HCT116 (cell line): Measurements from ENCODE around the gene NETO1. TPM values are rescaled to one million over a fixed set of nuclear protein-coding genes. Genes with fewer than 3 reads are reported as not detected.

ENCODE experiments used
- ATAC-seq: fragments of 200-7000 bp; cut with Tn5 transposase; 2 replicates; pipeline ENCODE4 v1.9.1; 2020; ENCODE audit warnings: mild to moderate bottlenecking, moderate library complexity
- BruUV-seq: library from RNA; stranded (reverse); fragments of 400-500 nt; replicated peaks from 2 replicates; lab custom pipeline; 2021; lab: Mats Ljungman, UMichigan
- CTCF ChIA-PET: fragments of 300-600 bp; sonication (Branson Sonifier 250); formaldehyde crosslinking; loops from one replicate; lab custom pipeline; 2021; ENCODE audit warnings: antibody characterized with exemption; lab: Charles Lee
- POLR2A ChIA-PET: fragments of 300-600, 350-600 bp; sonication (Branson Sonifier 250); formaldehyde crosslinking; loops from one replicate; lab custom pipeline; 2021; ENCODE audit warnings: antibody characterized with exemption; lab: Charles Lee
- RAD21 ChIA-PET, 2 experiments: fragments of 300-600 bp; sonication (Branson Sonifier 250); formaldehyde crosslinking; loops; one replicate each; lab custom pipeline; 2023; ENCODE audit warnings: low total read pairs in 2 of 2; ENCODE audit not compliant: uncharacterized antibody in 2 of 2, unreplicated experiment in 2 of 2, low non-redundant PET in 1 of 2; lab: Charles Lee
- DNase-seq: peaks from one replicate; pipeline ENCODE4 v3.0.0-alpha.2; 2010; ENCODE audit warnings: low read depth, low spot score
- H2AFZ ChIP-seq: fragments of 200-600 bp; shearing (Covaris generic), sonication (generic); 2 replicates; pipeline ENCODE4 v1.6.1; 2017; ENCODE audit warnings: low read depth, mixed run types, mixed read lengths, antibody characterized with exemption, low read length; ENCODE audit not compliant: poor library complexity, severe bottlenecking
- H3K27ac ChIP-seq: 2 replicates; pipeline ENCODE4 v1.5.1; 2012; ENCODE audit warnings: low read depth, low read length
- H3K27me3 ChIP-seq: fragments of 200-600 bp; sonication (generic); 2 replicates; pipeline ENCODE4 v1.6.1; 2016; ENCODE audit warnings: mixed run types, low read length, mixed read lengths; ENCODE audit not compliant: insufficient read depth
- H3K36me3 ChIP-seq, 2 experiments: fragments of 200-500 bp in 1 of 2; fragments of 200-600 bp in 1 of 2; sonication (Bioruptor generic) in 1 of 2; sonication (generic) in 1 of 2; 2 replicates each; pipeline versions ENCODE4 v1.5.1 to v1.6.1; 2014 to 2016; ENCODE audit warnings: low read length in 2 of 2, inconsistent platforms in 1 of 2, mixed read lengths in 1 of 2, mixed run types in 1 of 2; ENCODE audit not compliant: insufficient read depth in 2 of 2, control insufficient read depth in 1 of 2
- H3K4me1 ChIP-seq, 2 experiments: fragments of 200-600 bp in 1 of 2; sonication (generic) in 1 of 2; 2 replicates each; pipeline versions ENCODE4 v1.5.1 to v1.6.1; 2012 to 2017; ENCODE audit warnings: low read length in 2 of 2, inconsistent platforms in 1 of 2, mild to moderate bottlenecking in 1 of 2, mixed read lengths in 1 of 2, mixed run types in 1 of 2, moderate library complexity in 1 of 2; ENCODE audit not compliant: insufficient read depth in 2 of 2, control insufficient read depth in 1 of 2
- H3K4me2 ChIP-seq: fragments of 200-600 bp; sonication (generic); 2 replicates; pipeline ENCODE4 v1.6.1; 2017; ENCODE audit warnings: mixed run types, low read length, mixed read lengths
- H3K4me3 ChIP-seq, 2 experiments: fragments of 200-600 bp in 1 of 2; sonication (generic) in 1 of 2; replicated peaks in 1 of 2; 2 replicates each; pipeline ENCODE4 v1.5.1; 2011 to 2016; ENCODE audit warnings: low read length in 2 of 2, control low read depth in 1 of 2, low read depth in 1 of 2, mild to moderate bottlenecking in 1 of 2, mixed read lengths in 1 of 2, mixed run types in 1 of 2
- H3K79me2 ChIP-seq: fragments of 200-600 bp; sonication (generic); 2 replicates; pipeline ENCODE4 v1.6.1; 2017; ENCODE audit warnings: mild to moderate bottlenecking, mixed run types, low read length, moderate library complexity, mixed read lengths; ENCODE audit not compliant: insufficient read depth
- H3K9ac ChIP-seq: fragments of 200-600 bp; sonication (generic); 2 replicates; pipeline ENCODE4 v1.6.1; 2016; ENCODE audit warnings: low read length, mixed read lengths
- H3K9me2 ChIP-seq: fragments of 200-600 bp; sonication (generic), shearing (Covaris generic); 2 replicates; pipeline ENCODE4 v1.6.1; 2017; ENCODE audit warnings: mixed run types, mild to moderate bottlenecking, moderate library complexity; ENCODE audit not compliant: insufficient read depth
- H3K9me3 ChIP-seq, 2 experiments: fragments of 200-500 bp in 1 of 2; fragments of 200-600 bp in 1 of 2; sonication (Bioruptor generic) in 1 of 2; sonication (generic) in 1 of 2; 2 replicates each; pipeline ENCODE4 v1.6.1; 2014 to 2017; ENCODE audit warnings: low read length in 2 of 2, mixed read lengths in 2 of 2, inconsistent platforms in 1 of 2, low read depth in 1 of 2, mild to moderate bottlenecking in 1 of 2, mixed run types in 1 of 2, moderate library complexity in 1 of 2; ENCODE audit not compliant: control insufficient read depth in 1 of 2, insufficient read depth in 1 of 2
- H4K20me1 ChIP-seq: fragments of 200-600 bp; sonication (generic), shearing (Covaris generic); 2 replicates; pipeline ENCODE4 v1.6.1; 2017; ENCODE audit warnings: mixed run types, mild to moderate bottlenecking, moderate library complexity; ENCODE audit not compliant: insufficient read depth
- ELF1 ChIP-seq: IDR thresholded peaks from 2 replicates; pipeline ENCODE4 v1.6.1; 2012; ENCODE audit warnings: low read depth, borderline replicate concordance
- EZH2 ChIP-seq: fragments of 200-600 bp; sonication (generic); IDR thresholded peaks from 2 replicates; pipeline ENCODE4 v1.6.1; 2017; ENCODE audit warnings: antibody characterized with exemption, mixed run types
- EZH2phosphoT487 ChIP-seq: fragments of 200-600 bp; IDR thresholded peaks from 2 replicates; pipeline ENCODE4 v1.6.1; 2018; ENCODE audit warnings: antibody characterized with exemption, borderline replicate concordance
- FOSL1 ChIP-seq: IDR thresholded peaks from 2 replicates; pipeline ENCODE4 v1.6.1; 2012; ENCODE audit warnings: low read depth
- POLR2AphosphoS5 ChIP-seq: IDR thresholded peaks from 2 replicates; pipeline ENCODE4 v1.6.1; 2011; ENCODE audit warnings: mild to moderate bottlenecking, low read depth, low read length, moderate library complexity
- RAD21 ChIP-seq: IDR thresholded peaks from 2 replicates; pipeline ENCODE4 v1.6.1; 2012; ENCODE audit warnings: low read depth, mild to moderate bottlenecking
- SIN3A ChIP-seq: IDR thresholded peaks from 2 replicates; pipeline ENCODE4 v1.6.1; 2012; ENCODE audit warnings: low read depth
- SP1 ChIP-seq: IDR thresholded peaks from 2 replicates; pipeline ENCODE4 v1.6.1; 2012; ENCODE audit warnings: low read depth
- YY1 ChIP-seq: IDR thresholded peaks from 2 replicates; pipeline ENCODE4 v1.6.1; 2011; ENCODE audit warnings: low read length, low read depth, moderate library complexity, mild to moderate bottlenecking; ENCODE audit not compliant: insufficient replicate concordance; ENCODE audit errors: extremely low read depth
- ZNF274 ChIP-seq: fragments of 200-500 bp; sonication (Bioruptor generic); IDR thresholded peaks from 2 replicates; pipeline ENCODE4 v1.6.1; 2014; ENCODE audit warnings: mild to moderate bottlenecking, low read depth, low read length, inconsistent platforms
- intact Hi-C: fragments of 100-400 bp; cut with micrococcal nuclease; formaldehyde crosslinking; loops from 2 replicates; pipeline ENCODE4 v1.10.0; 2022
- total RNA-seq: library from RNA; stranded (reverse); gene quantifications from one replicate; pipeline ENCODE4 v1.2.1, GENCODE V29; 2021; ENCODE audit not compliant: unreplicated experiment
- TF ChIP-seq, protein P1 (sequence below): IDR thresholded peaks from 2 replicates; pipeline ENCODE4 v1.6.1; 2011; ENCODE audit warnings: mild to moderate bottlenecking, low read length, moderate library complexity; ENCODE audit not compliant: insufficient replicate concordance; ENCODE audit errors: extremely low read depth
- TF ChIP-seq, protein P2 (sequence below), 3 experiments: fragments of 200-600 bp in 1 of 3; sonication (generic) in 1 of 3; IDR thresholded peaks in 2 of 3; conservative IDR thresholded peaks in 1 of 3; 2 replicates each; pipeline ENCODE4 v1.5.1; 2012 to 2017; ENCODE audit warnings: low read depth in 2 of 3, low read length in 2 of 3, antibody characterized with exemption in 1 of 3, borderline replicate concordance in 1 of 3, control low read depth in 1 of 3, mild to moderate bottlenecking in 1 of 3, mixed read lengths in 1 of 3, mixed run types in 1 of 3, moderate library complexity in 1 of 3; ENCODE audit not compliant: insufficient read depth in 1 of 3

The NETO1 gene
- total RNA-seq, 1 experiment from 2014 or later, result not detected

- no peaks in the 10 kb centered on the region for H3K36me3 ChIP-seq
- H3K9me2 ChIP-seq, result no peaks in the 10 kb centered on the region
- ChIA-PET CTCF (no interaction called here), RAD21 (no interaction called here), POLR2A (no interaction called here)
- peaks cover 8 to 29% of the 10 kb centered on the region in 2 experiments; a peak in 2 of 4 replicates for H3K9me3 ChIP-seq
- H3K27ac ChIP-seq, result no peak overlapping the region
- ATAC-seq (no peak), DNase-seq (no peak)
- no peak overlapping the region for H3K4me3 ChIP-seq
- BruUV-seq, result no TSS peak
- intact Hi-C loops, result no loop called here
- H3K79me2 ChIP-seq, result no peaks in the 10 kb centered on the region
- no peak overlapping the region for H3K4me2 ChIP-seq
- H3K4me1 ChIP-seq, result no peaks in the 10 kb centered on the region
- no peak overlapping the region for H2AFZ ChIP-seq
- no peaks in the 10 kb centered on the region for H4K20me1 ChIP-seq
- H3K27me3 ChIP-seq, result no peaks in the 10 kb centered on the region
- H3K9ac ChIP-seq, result no peak overlapping the region
- TF ChIP-seq FOSL1 (no peak), SIN3A (no peak), SP1 (no peak), EZH2phosphoT487 (no peak), POLR2AphosphoS5 (no peak), EZH2 (no peak), RAD21 (no peak), ELF1 (no peak), ZNF274 (no peak), YY1 (no peak)
- TF ChIP-seq, protein P1, sequence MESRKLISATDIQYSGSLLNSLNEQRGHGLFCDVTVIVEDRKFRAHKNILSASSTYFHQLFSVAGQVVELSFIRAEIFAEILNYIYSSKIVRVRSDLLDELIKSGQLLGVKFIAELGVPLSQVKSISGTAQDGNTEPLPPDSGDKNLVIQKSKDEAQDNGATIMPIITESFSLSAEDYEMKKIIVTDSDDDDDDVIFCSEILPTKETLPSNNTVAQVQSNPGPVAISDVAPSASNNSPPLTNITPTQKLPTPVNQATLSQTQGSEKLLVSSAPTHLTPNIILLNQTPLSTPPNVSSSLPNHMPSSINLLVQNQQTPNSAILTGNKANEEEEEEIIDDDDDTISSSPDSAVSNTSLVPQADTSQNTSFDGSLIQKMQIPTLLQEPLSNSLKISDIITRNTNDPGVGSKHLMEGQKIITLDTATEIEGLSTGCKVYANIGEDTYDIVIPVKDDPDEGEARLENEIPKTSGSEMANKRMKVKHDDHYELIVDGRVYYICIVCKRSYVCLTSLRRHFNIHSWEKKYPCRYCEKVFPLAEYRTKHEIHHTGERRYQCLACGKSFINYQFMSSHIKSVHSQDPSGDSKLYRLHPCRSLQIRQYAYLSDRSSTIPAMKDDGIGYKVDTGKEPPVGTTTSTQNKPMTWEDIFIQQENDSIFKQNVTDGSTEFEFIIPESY, result no peak
- TF ChIP-seq, protein P2, sequence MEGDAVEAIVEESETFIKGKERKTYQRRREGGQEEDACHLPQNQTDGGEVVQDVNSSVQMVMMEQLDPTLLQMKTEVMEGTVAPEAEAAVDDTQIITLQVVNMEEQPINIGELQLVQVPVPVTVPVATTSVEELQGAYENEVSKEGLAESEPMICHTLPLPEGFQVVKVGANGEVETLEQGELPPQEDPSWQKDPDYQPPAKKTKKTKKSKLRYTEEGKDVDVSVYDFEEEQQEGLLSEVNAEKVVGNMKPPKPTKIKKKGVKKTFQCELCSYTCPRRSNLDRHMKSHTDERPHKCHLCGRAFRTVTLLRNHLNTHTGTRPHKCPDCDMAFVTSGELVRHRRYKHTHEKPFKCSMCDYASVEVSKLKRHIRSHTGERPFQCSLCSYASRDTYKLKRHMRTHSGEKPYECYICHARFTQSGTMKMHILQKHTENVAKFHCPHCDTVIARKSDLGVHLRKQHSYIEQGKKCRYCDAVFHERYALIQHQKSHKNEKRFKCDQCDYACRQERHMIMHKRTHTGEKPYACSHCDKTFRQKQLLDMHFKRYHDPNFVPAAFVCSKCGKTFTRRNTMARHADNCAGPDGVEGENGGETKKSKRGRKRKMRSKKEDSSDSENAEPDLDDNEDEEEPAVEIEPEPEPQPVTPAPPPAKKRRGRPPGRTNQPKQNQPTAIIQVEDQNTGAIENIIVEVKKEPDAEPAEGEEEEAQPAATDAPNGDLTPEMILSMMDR (IDR thresholded peaks at IDR 0.05 in 2 of 3, conservative IDR thresholded peaks at IDR 0.05 in 1 of 3; ENCODE audit: borderline replicate concordance in 1 of 3, insufficient read depth in 1 of 3, low read depth in 2 of 3, low read length in 2 of 3), result no peak
These were observed 40.4 kb upstream of the NETO1 start for GRCh38 chr18:72908181-72908580.
